ENCODE measurements around the gene RAB10.

DNA sequence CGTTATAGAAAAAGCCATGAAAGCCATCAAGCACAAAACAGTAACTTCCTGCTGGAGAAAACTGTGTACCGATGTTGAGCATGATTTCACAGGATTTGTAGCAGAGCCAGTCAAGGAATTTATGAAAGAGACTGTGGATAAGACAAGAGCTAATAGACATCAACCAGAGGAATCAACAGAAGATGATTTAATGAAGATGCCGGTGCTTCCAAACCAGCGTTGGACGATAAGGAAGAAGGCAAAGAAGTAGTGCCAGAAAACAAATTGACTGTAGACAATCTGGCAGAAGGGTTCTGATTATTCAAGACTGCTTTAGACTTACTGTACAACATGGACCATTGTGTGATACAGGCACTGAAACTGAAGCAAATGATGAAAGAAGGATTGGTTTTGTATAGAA, 89.5 kb downstream of the RAB10 start:
- TF ChIP-seq, protein P1, sequence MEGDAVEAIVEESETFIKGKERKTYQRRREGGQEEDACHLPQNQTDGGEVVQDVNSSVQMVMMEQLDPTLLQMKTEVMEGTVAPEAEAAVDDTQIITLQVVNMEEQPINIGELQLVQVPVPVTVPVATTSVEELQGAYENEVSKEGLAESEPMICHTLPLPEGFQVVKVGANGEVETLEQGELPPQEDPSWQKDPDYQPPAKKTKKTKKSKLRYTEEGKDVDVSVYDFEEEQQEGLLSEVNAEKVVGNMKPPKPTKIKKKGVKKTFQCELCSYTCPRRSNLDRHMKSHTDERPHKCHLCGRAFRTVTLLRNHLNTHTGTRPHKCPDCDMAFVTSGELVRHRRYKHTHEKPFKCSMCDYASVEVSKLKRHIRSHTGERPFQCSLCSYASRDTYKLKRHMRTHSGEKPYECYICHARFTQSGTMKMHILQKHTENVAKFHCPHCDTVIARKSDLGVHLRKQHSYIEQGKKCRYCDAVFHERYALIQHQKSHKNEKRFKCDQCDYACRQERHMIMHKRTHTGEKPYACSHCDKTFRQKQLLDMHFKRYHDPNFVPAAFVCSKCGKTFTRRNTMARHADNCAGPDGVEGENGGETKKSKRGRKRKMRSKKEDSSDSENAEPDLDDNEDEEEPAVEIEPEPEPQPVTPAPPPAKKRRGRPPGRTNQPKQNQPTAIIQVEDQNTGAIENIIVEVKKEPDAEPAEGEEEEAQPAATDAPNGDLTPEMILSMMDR (IDR thresholded peaks at IDR 0.05) = no peak
- no peak for TF ChIP-seq EZH2 (IDR thresholded peaks at IDR 0.05)
